Activated T-cell treated with anti-CD3 and anti-CD28 coated beads for 4 hours (primary cell): ENCODE results near the gene SLC16A1.
"Not testable (repeated sequence)": the region's sequence is repeated elsewhere in the genome, so short reads cannot be mapped to it uniquely, and the experiment has no call there.

Source experiments
- DNase-seq: peaks from one replicate; pipeline ENCODE4 v3.0.0-alpha.2; 2020

The SLC16A1 gene

GRCh38 chr1:112923234-112923958 is 32.6 kb downstream of the SLC16A1 start:
- no peak for DNase-seq

DNA sequence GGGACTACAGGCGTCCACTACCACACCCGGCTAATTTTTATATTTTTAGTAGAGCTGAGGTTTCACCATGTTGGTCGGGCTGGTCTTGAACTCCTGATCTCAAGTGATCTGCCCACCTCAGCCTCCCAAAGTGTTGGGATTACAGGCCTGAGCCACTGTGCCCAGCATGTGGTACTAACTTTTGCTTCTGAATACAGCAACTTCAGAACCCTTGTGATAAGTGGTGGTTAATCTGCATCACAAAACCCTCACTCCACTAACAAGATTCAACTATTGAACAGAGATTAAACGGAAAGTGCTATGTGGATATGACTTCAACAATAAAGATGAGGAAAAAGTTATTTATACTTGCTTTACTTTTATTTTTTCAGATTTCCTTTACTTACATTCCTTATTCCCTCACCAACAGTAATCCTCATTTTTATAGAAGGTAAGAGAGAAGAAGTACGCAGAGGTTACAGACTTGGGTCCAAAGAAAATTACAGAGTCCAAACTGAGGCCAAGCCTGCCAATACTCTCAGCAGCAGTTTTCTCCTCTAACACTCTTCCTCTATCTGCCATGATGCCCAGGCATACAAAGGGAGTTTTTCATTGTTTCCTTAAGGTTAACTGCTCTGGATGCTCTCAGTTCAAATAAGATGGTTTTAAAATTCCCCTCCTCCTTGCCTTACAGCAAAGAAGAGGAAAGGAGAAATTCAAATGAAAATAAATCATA is 44.3 kb downstream of the SLC16A1 start:
- DNase-seq, result no peak

DNA sequence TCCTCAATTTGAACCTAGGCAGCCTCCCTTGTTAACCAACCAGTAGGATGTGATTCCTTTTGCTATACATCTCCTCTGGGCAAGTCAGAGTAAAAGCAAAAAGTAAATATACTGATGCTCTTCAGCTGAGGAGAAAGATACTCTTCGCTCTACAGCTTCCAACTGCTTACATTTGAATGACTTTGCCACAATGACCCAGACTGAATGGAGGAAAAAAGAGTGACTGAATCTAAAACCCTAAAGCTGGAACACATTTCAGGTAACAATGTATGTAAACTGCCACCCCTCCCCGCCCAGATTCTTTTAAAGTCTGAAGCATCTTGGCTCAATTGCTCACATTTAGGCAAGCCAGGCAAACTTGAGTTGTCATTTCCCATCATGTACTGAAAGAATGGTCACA is 46.1 kb downstream of the SLC16A1 start:
- DNase-seq, result no peak

GRCh38 chr1:112906150-112906698 is 49.8 kb downstream of the SLC16A1 start:
- DNase-seq, result no peak

GRCh38 chr1:112905395-112906149 is 50.4 kb downstream of the SLC16A1 start:
- DNase-seq, result no peak

- no peak for DNase-seq
Measured at GRCh38 chr1:112904831-112905261, 51.1 kb downstream of the SLC16A1 start.

DNA sequence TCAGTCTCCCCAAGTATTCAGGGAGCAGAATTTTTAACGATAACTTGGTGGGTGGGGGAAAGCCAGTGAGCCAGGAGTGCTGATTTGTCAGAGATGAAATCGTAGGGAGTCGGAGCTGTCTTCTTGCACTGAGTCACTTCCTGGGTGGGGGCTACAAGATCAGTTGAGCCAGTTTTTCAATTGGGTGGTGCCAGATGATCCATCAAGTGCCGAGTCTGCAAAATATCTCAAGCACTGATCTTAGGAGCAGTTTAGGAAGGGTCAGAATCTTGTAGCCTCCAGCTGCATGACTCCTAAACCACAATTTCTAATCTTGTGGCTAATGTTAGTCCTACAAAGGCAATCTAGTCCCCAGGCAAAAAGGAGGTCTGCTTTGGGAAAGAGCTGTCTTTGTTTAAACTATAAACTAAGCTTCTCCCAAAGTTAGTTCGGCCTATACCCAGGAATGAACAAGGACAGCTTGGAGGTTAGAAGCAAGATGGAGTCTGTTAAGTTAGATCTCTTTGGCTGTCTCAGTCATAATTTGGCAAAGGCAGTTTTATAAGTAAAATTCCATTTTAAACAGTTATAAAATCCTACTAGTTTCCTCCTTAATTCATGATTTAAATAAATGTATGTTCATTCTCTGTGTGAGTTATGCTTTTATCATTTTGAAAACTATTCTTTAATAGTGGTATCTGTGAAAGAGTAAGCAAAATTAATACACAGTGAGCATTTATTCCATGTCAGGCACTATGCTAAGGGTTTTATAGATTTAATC is 51.7 kb downstream of the SLC16A1 start:
- peak; percentile 28 for DNase-seq

DNA sequence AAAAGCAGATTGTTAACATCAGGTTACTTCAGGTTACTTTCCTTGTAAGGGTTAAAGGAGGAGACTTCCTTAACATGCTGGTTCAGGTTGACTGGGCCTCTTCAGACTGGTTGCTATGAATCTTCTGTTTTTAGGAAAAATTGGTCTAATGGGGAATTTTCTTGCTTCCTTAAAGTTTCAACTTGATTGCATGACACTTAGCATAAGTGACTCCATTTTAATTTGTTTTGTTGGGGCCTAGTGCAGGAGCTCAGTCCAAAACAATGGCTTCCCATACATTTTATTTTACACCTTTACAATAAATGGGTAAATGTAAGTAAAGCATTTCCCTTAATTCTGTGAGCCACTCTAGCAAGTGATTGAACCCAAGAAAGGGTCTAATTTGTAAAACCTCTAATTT is 53.8 kb downstream of the SLC16A1 start:
- DNase-seq, result no peak

- no peak for DNase-seq
Measured at GRCh38 chr1:112901387-112901786, 54.6 kb downstream of the SLC16A1 start.

DNA sequence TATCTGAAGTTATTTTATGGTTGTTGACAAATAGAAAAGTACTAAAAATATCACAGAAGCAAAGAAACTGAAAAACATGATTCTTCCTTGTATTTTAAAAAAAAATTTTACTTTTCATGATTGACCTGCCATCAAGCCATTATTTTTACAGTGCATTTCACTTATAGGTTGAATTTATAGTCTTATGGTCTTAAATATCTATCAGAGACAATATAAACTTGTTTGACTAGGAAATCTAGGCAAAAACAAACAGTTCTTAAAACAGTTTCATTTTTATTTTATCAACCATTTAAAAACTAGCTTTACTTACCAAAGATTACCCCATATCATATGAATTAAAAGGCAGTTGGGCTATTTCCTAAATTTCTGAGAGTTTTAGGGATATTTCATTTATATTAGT is 59.2 kb downstream of the SLC16A1 start:
- no peak for DNase-seq

- DNase-seq, result no peak
Measured at GRCh38 chr1:112894561-112895011, 61.4 kb downstream of the SLC16A1 start.

- no peak for DNase-seq
Measured at GRCh38 chr1:112894010-112894292, 62.0 kb downstream of the SLC16A1 start.

GRCh38 chr1:112893288-112894009 is 62.5 kb downstream of the SLC16A1 start:
- no peak for DNase-seq

- DNase-seq, result not testable (repeated sequence)
Measured at GRCh38 chr1:112889906-112890305, 66.1 kb downstream of the SLC16A1 start.

- no peak for DNase-seq
Measured at GRCh38 chr1:112889052-112889768, 66.8 kb downstream of the SLC16A1 start.

GRCh38 chr1:112888630-112889029 is 67.4 kb downstream of the SLC16A1 start:
- no peak for DNase-seq

DNA sequence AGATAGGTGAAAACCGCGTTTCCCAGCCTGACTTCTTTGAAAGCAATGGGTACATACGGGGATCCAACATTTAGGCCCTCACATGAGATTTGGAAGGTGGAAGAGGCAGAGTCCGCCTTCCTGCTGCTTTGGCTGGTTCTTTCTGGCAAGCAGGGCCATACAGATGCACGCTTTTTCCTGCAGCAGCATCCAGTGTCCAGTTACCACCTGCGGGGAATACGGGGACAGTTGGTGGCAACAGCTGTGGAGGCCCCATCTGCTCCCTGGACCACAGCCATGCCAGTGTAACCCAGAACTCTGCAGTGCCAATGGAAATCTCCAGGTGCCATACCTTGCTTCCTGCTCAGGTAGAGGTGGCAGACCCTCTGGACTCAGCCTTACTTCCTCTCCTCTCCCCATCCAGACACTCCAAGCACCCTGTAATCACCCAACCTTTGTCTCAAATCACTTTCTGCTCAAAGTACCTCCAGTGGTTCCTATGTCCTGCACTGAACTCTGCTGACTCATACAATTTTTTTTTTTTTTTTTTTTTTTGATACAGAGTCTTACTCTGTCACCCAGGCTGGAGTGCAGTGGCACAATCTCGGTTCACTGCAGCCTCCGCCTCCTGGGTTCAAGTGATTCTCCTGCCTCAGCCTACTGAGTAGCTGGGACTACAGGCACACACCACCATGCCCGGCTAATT is 68.3 kb downstream of the SLC16A1 start:
- no peak for DNase-seq

- DNase-seq, result not testable (repeated sequence)
Measured at GRCh38 chr1:112884996-112885395, 71.0 kb downstream of the SLC16A1 start.

DNA sequence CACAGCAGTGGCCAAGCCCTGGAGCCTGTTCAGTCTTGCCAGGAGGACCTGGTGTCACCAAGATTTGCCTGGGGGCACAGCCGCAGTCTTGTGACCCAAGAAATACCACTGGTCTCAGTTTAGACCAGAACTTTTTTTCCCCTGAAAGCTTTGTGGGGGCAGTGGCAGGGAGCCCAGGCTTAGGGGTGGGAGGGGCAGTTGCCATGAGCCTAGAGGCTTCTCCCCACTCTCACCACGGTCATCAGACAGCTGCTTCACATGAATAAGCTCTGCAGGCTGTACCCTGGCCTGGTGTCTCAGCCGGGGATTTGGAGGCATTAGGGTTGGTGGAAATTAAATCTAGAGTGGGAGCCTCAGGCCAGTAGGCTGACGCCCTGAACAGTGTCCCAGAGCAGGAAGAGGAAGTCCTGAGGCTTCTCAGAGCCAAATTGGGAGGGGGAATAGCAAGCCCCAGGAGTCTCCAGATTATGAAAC is 73.7 kb downstream of the SLC16A1 start:
- no peak for DNase-seq

- DNase-seq, result no peak
Measured at GRCh38 chr1:112881742-112882127, 74.3 kb downstream of the SLC16A1 start.

- DNase-seq, result no peak
Measured at GRCh38 chr1:112879834-112880233, 76.2 kb downstream of the SLC16A1 start.
